HAP-1 (cell line): ENCODE results near the gene SLC2A6.
"Not testable (repeated sequence)": the region's sequence is repeated elsewhere in the genome, so short reads cannot be mapped to it uniquely, and the experiment has no call there.

Source experiments
- DNase-seq, 2 experiments: peaks; one replicate each; pipeline ENCODE4 v3.0.0-alpha.2; 2016 to 2020; ENCODE audit warnings: low spot score in 2 of 2
- H3K27me3 ChIP-seq: fragments of 250-450 bp; sonication (Bioruptor Pico); 2 replicates; pipeline ENCODE4 v1.5.1; 2020; ENCODE audit warnings: low read depth, mild to moderate bottlenecking, moderate library complexity
- H3K36me3 ChIP-seq: fragments of 250-450 bp; sonication (Bioruptor Pico); replicated peaks from 2 replicates; pipeline ENCODE4 v1.5.1; 2020; ENCODE audit warnings: mild to moderate bottlenecking
- H3K4me1 ChIP-seq: fragments of 250-450 bp; sonication (Bioruptor Pico); 2 replicates; pipeline ENCODE4 v1.5.1; 2020; ENCODE audit warnings: mild to moderate bottlenecking
- H3K4me3 ChIP-seq: fragments of 250-450 bp; sonication (Bioruptor Pico); 2 replicates; pipeline ENCODE4 v1.5.1; 2020; ENCODE audit warnings: mild to moderate bottlenecking, moderate library complexity
- H3K9me3 ChIP-seq: fragments of 250-450 bp; sonication (Bioruptor Pico); 2 replicates; pipeline ENCODE4 v1.5.1; 2020; ENCODE audit warnings: mild to moderate bottlenecking, moderate library complexity
- in situ Hi-C: fragments of 300-500 bp; cut with MboI; formaldehyde crosslinking; loops from 3 replicates; pipeline ENCODE4 v1.14.3; 2020; ENCODE audit warnings: low sequenced_read_pairs, inconsistent platforms, mixed read lengths

SLC2A6 gene

GRCh38 chr9:133460405-133461175 is 18.3 kb downstream of the SLC2A6 start:
- Histone ChIP-seq H3K4me1 (peaks cover 5% of the 10 kb centered on the region; the same call in 1 of the 2 replicates), H3K4me3 (peak overlapping the region; percentile 81), H3K27me3 (no peaks in the 10 kb centered on the region), H3K9me3 (no peaks in the 10 kb centered on the region), H3K36me3 (no peaks in the 10 kb centered on the region)
- DNase-seq: no peak
- in situ Hi-C loops: no loop called here

GRCh38 chr9:133459476-133460404 is 19.2 kb downstream of the SLC2A6 start, which contains the start of gene CACFD1:
CACFD1 (plus strand) TSS chr9:133459978; CDS start chr9:133460067, 89 bp downstream.
- in situ Hi-C loops: no loop called here
- Histone ChIP-seq H3K36me3 (no peaks in the 10 kb centered on the region), H3K9me3 (no peaks in the 10 kb centered on the region), H3K27me3 (no peaks in the 10 kb centered on the region), H3K4me1 (peaks cover 5% of the 10 kb centered on the region; the same call in 1 of the 2 replicates), H3K4me3 (peak within 1 kb of the TSS; percentile 81)
- peak; percentile 93 to 99 for DNase-seq

- no peaks in the 10 kb centered on the region for H3K27me3 ChIP-seq
- H3K4me3 ChIP-seq: peak overlapping the region; percentile 81
- DNase-seq: no peak
- no peaks in the 10 kb centered on the region for H3K36me3 ChIP-seq
- H3K9me3 ChIP-seq: no peaks in the 10 kb centered on the region
- in situ Hi-C loops: no loop called here
- H3K4me1 ChIP-seq: peaks cover 5% of the 10 kb centered on the region; the same call in 1 of the 2 replicates
Measured at GRCh38 chr9:133458643-133459312, 20.1 kb downstream of the SLC2A6 start.

GRCh38 chr9:133457748-133458147 is 21.2 kb downstream of the SLC2A6 start:
- Histone ChIP-seq H3K4me3 (no peak overlapping the region), H3K4me1 (peaks cover 5% of the 10 kb centered on the region; the same call in 1 of the 2 replicates), H3K36me3 (no peaks in the 10 kb centered on the region), H3K9me3 (no peaks in the 10 kb centered on the region), H3K27me3 (no peaks in the 10 kb centered on the region)
- in situ Hi-C loops: no loop called here
- DNase-seq: no peak

GRCh38 chr9:133457233-133457632 is 21.7 kb downstream of the SLC2A6 start:
- Histone ChIP-seq H3K4me3 (no peak overlapping the region), H3K27me3 (no peaks in the 10 kb centered on the region), H3K9me3 (no peaks in the 10 kb centered on the region), H3K4me1 (peaks cover 5% of the 10 kb centered on the region; the same call in 1 of the 2 replicates), H3K36me3 (no peaks in the 10 kb centered on the region)
- DNase-seq: peak in 1 of 2 experiments; percentile 25
- in situ Hi-C loops: no loop called here

GRCh38 chr9:133456409-133456808 is 22.5 kb downstream of the SLC2A6 start:
- H3K4me1 ChIP-seq: peaks cover 5% of the 10 kb centered on the region; the same call in 1 of the 2 replicates
- no peak for DNase-seq
- H3K9me3 ChIP-seq: no peaks in the 10 kb centered on the region
- in situ Hi-C loops: no loop called here
- H3K36me3 ChIP-seq: no peaks in the 10 kb centered on the region
- H3K4me3 ChIP-seq: no peak overlapping the region
- H3K27me3 ChIP-seq: no peaks in the 10 kb centered on the region

GRCh38 chr9:133455936-133456335 is 23.0 kb downstream of the SLC2A6 start:
- no peak overlapping the region for H3K4me3 ChIP-seq
- no peaks in the 10 kb centered on the region for H3K9me3 ChIP-seq
- in situ Hi-C loops: no loop called here
- peaks cover 5% of the 10 kb centered on the region; the same call in 1 of the 2 replicates for H3K4me1 ChIP-seq
- no peaks in the 10 kb centered on the region for H3K36me3 ChIP-seq
- no peaks in the 10 kb centered on the region for H3K27me3 ChIP-seq
- no peak for DNase-seq

- in situ Hi-C loops: no loop called here
- Histone ChIP-seq H3K36me3 (no peaks in the 10 kb centered on the region), H3K9me3 (no peaks in the 10 kb centered on the region), H3K4me3 (no peak overlapping the region), H3K27me3 (no peaks in the 10 kb centered on the region), H3K4me1 (no peaks in the 10 kb centered on the region)
- DNase-seq: no peak
Measured at GRCh38 chr9:133454943-133455673, 23.8 kb downstream of the SLC2A6 start.

- Histone ChIP-seq H3K4me3 (no peak overlapping the region), H3K36me3 (no peaks in the 10 kb centered on the region), H3K9me3 (no peaks in the 10 kb centered on the region), H3K27me3 (no peaks in the 10 kb centered on the region), H3K4me1 (no peaks in the 10 kb centered on the region)
- in situ Hi-C loops: no loop called here
- DNase-seq: no peak
Measured at GRCh38 chr9:133454325-133454724, 24.6 kb downstream of the SLC2A6 start.

GRCh38 chr9:133453651-133454050 is 25.2 kb downstream of the SLC2A6 start:
- Histone ChIP-seq H3K27me3 (no peaks in the 10 kb centered on the region), H3K9me3 (no peaks in the 10 kb centered on the region), H3K4me1 (no peaks in the 10 kb centered on the region), H3K36me3 (no peaks in the 10 kb centered on the region), H3K4me3 (no peak overlapping the region)
- in situ Hi-C loops: no loop called here
- DNase-seq: no peak

GRCh38 chr9:133452562-133452961 is 26.3 kb downstream of the SLC2A6 start:
- H3K9me3 ChIP-seq: no peaks in the 10 kb centered on the region
- H3K4me1 ChIP-seq: no peaks in the 10 kb centered on the region
- in situ Hi-C loops: no loop called here
- DNase-seq: no peak
- H3K27me3 ChIP-seq: 0 out of 2 replicates have a peak, but pooled peaks cover under 1% of the 10 kb centered on the region
- H3K36me3 ChIP-seq: no peaks in the 10 kb centered on the region
- no peak overlapping the region for H3K4me3 ChIP-seq

GRCh38 chr9:133451865-133452264 is 27.0 kb downstream of the SLC2A6 start:
- H3K9me3 ChIP-seq, H3K36me3 ChIP-seq, H3K4me1 ChIP-seq, in situ Hi-C loops, H3K4me3 ChIP-seq, H3K27me3 ChIP-seq, DNase-seq: not testable (repeated sequence)

GRCh38 chr9:133449760-133450159 is 29.1 kb downstream of the SLC2A6 start:
- Histone ChIP-seq H3K4me3 (no peak overlapping the region), H3K36me3 (no peaks in the 10 kb centered on the region), H3K27me3 (peaks cover 19% of the 10 kb centered on the region), H3K4me1 (no peaks in the 10 kb centered on the region), H3K9me3 (no peaks in the 10 kb centered on the region)
- no peak for DNase-seq
- in situ Hi-C loops: no loop called here
